GM19468 (cell line): ENCODE data around the gene APBB1.

Experiments
- ATAC-seq: cut with Tn5 transposase; IDR thresholded peaks from one replicate; pipeline ENCODE4 v1.9.1; 2021; ENCODE audit warnings: mild to moderate bottlenecking, moderate library complexity, moderate number of reproducible peaks; ENCODE audit not compliant: unreplicated experiment; ENCODE audit errors: extremely low read depth

APBB1 gene

GRCh38 chr11:6419009-6419631 lies at the start of gene APBB1:
APBB1 (minus strand) TSS chr11:6419094; CDS start chr11:6411347, 7,747 bp downstream.
- no peak for ATAC-seq

- no peak for ATAC-seq
Measured at GRCh38 chr11:6459099-6459450, 40.2 kb upstream of the APBB1 start.

- no peak for ATAC-seq
Measured at GRCh38 chr11:6458352-6459098, 39.6 kb upstream of the APBB1 start.

- ATAC-seq: no peak
Measured at GRCh38 chr11:6457581-6458320, 38.9 kb upstream of the APBB1 start.

GRCh38 chr11:6456361-6457073 lies 37.6 kb upstream of the APBB1 start:
- no peak for ATAC-seq

- no peak for ATAC-seq
Measured at GRCh38 chr11:6455070-6455469, 36.2 kb upstream of the APBB1 start.

GRCh38 chr11:6453152-6453551 lies 34.3 kb upstream of the APBB1 start:
- no peak for ATAC-seq

GRCh38 chr11:6452219-6452618 lies 33.3 kb upstream of the APBB1 start:
- no peak for ATAC-seq

GRCh38 chr11:6448574-6448973 lies 29.7 kb upstream of the APBB1 start:
- ATAC-seq: no peak

GRCh38 chr11:6443269-6444003 lies 24.5 kb upstream of the APBB1 start:
- no peak for ATAC-seq

GRCh38 chr11:6442441-6442840 lies 23.5 kb upstream of the APBB1 start:
- no peak for ATAC-seq

- no peak for ATAC-seq
Measured at GRCh38 chr11:6440906-6441358, 22.0 kb upstream of the APBB1 start, which contains the start of gene HPX. HPX (minus strand) TSS chr11:6440987; CDS start chr11:6440963, 24 bp downstream.

GRCh38 chr11:6438979-6439571 lies 20.2 kb upstream of the APBB1 start:
- no peak for ATAC-seq

- no peak for ATAC-seq
Measured at GRCh38 chr11:6437993-6438392, 19.1 kb upstream of the APBB1 start.

- ATAC-seq: no peak
Measured at GRCh38 chr11:6437423-6437822, 18.5 kb upstream of the APBB1 start.

- ATAC-seq: no peak
Measured at GRCh38 chr11:6433998-6434660, 15.2 kb upstream of the APBB1 start.

GRCh38 chr11:6431861-6432260 lies 13.0 kb upstream of the APBB1 start:
- no peak for ATAC-seq

- no peak for ATAC-seq
Measured at GRCh38 chr11:6427516-6427915, 8.6 kb upstream of the APBB1 start.

GRCh38 chr11:6420677-6421076 lies 1.8 kb upstream of the APBB1 start:
- no peak for ATAC-seq
